UCSD-AML1 (cell line): ENCODE data around the gene HLF.
"Not testable (repeated sequence)": the region's sequence is repeated elsewhere in the genome, so short reads cannot be mapped to it uniquely, and the experiment has no call there.

Source experiments
- DNase-seq: peaks from one replicate; lab custom pipeline; 2025; ENCODE audit not compliant: unreplicated experiment; lab: John Stamatoyannopoulos, UW

Gene HLF

GRCh38 chr17:55325406-55325805, 60.6 kb downstream of the HLF start:
- no peak for DNase-seq

- no peak for DNase-seq
Measured at GRCh38 chr17:55326030-55326429, 61.3 kb downstream of the HLF start.

- no peak for DNase-seq
Measured at GRCh38 chr17:55327225-55328088, 62.7 kb downstream of the HLF start.

GRCh38 chr17:55328514-55328913, 63.8 kb downstream of the HLF start:
- not testable (repeated sequence) for DNase-seq

GRCh38 chr17:55330344-55330933, 65.7 kb downstream of the HLF start:
- DNase-seq, result no peak

GRCh38 chr17:55332296-55333041, 67.7 kb downstream of the HLF start:
- DNase-seq, result no peak

- no peak for DNase-seq
Measured at GRCh38 chr17:55334285-55334684, 69.5 kb downstream of the HLF start.

- no peak for DNase-seq
Measured at GRCh38 chr17:55334881-55335540, 70.3 kb downstream of the HLF start.

- DNase-seq, result no peak
Measured at GRCh38 chr17:55335625-55336024, 70.9 kb downstream of the HLF start.

GRCh38 chr17:55336426-55336825, 71.7 kb downstream of the HLF start:
- no peak for DNase-seq

GRCh38 chr17:55340176-55340575, 75.4 kb downstream of the HLF start:
- DNase-seq, result no peak

GRCh38 chr17:55340686-55341085, 75.9 kb downstream of the HLF start:
- no peak for DNase-seq

- no peak for DNase-seq
Measured at GRCh38 chr17:55341432-55341831, 76.7 kb downstream of the HLF start.

- no peak for DNase-seq
Measured at GRCh38 chr17:55342800-55343585, 78.2 kb downstream of the HLF start.

- no peak for DNase-seq
Measured at GRCh38 chr17:55343900-55344513, 79.2 kb downstream of the HLF start.

GRCh38 chr17:55344514-55344997, 79.8 kb downstream of the HLF start:
- no peak for DNase-seq

GRCh38 chr17:55345132-55345531, 80.4 kb downstream of the HLF start:
- DNase-seq, result no peak

GRCh38 chr17:55346658-55347057, 81.9 kb downstream of the HLF start:
- DNase-seq, result no peak

- DNase-seq, result no peak
Measured at GRCh38 chr17:55347341-55347740, 82.6 kb downstream of the HLF start.

GRCh38 chr17:55348749-55349354, 84.1 kb downstream of the HLF start:
- DNase-seq, result peak; percentile 22
